GM21723 (cell line): ENCODE results near the gene AUTS2.

Experiments used
- ATAC-seq: cut with Tn5 transposase; IDR thresholded peaks from one replicate; pipeline ENCODE4 v1.9.1; 2021; ENCODE audit warnings: mild to moderate bottlenecking, moderate library complexity; ENCODE audit not compliant: unreplicated experiment

AUTS2 gene

GRCh38 chr7:69813637-69814240, 215.5 kb downstream of the AUTS2 start:
- ATAC-seq = no peak

- no peak for ATAC-seq
Measured at GRCh38 chr7:69814421-69814962, 216.2 kb downstream of the AUTS2 start.

GRCh38 chr7:69816501-69816900, 218.2 kb downstream of the AUTS2 start:
- ATAC-seq = no peak

GRCh38 chr7:69817121-69817520, 218.8 kb downstream of the AUTS2 start:
- ATAC-seq = no peak

- ATAC-seq = no peak
Measured at GRCh38 chr7:69817841-69818635, 219.8 kb downstream of the AUTS2 start.

- ATAC-seq = no peak
Measured at GRCh38 chr7:69818636-69819332, 220.5 kb downstream of the AUTS2 start.

- no peak for ATAC-seq
Measured at GRCh38 chr7:69819333-69819705, 221.0 kb downstream of the AUTS2 start.

GRCh38 chr7:69820479-69821192, 222.4 kb downstream of the AUTS2 start:
- ATAC-seq = no peak

GRCh38 chr7:69822386-69822785, 224.1 kb downstream of the AUTS2 start:
- no peak for ATAC-seq

- ATAC-seq = no peak
Measured at GRCh38 chr7:69823151-69823744, 225.0 kb downstream of the AUTS2 start.

GRCh38 chr7:69825113-69825972, 227.1 kb downstream of the AUTS2 start:
- peak; percentile 54 for ATAC-seq

- ATAC-seq = no peak
Measured at GRCh38 chr7:69826283-69826682, 228.0 kb downstream of the AUTS2 start.

GRCh38 chr7:69827140-69827539, 228.9 kb downstream of the AUTS2 start:
- no peak for ATAC-seq

- no peak for ATAC-seq
Measured at GRCh38 chr7:69827558-69827957, 229.3 kb downstream of the AUTS2 start.

- no peak for ATAC-seq
Measured at GRCh38 chr7:69832356-69832755, 234.1 kb downstream of the AUTS2 start.

GRCh38 chr7:69833964-69834363, 235.7 kb downstream of the AUTS2 start:
- no peak for ATAC-seq

GRCh38 chr7:69836702-69837101, 238.4 kb downstream of the AUTS2 start:
- no peak for ATAC-seq

GRCh38 chr7:69837387-69838068, 239.3 kb downstream of the AUTS2 start:
- no peak for ATAC-seq

- ATAC-seq = peak; percentile 61
Measured at GRCh38 chr7:69839782-69840181, 241.5 kb downstream of the AUTS2 start.
